ENCODE measurements around the gene TBC1D20. TPM values are rescaled to one million over a fixed set of nuclear protein-coding genes. Genes with fewer than 3 reads are reported as not detected.
"Not testable (repeated sequence)": the region's sequence is repeated elsewhere in the genome, so short reads cannot be mapped to it uniquely, and the experiment has no call there.

TBC1D20 gene
- total and polyA plus RNA-seq, 8 donors = 33.4 to 42.6 (median 35.9) TPM

GRCh38 chr20:461254-462198 is 807 bp downstream of the TBC1D20 start:
- intact Hi-C loops (cut with DNase I) = no loop called here

GRCh38 chr20:460707-461106 is 1.6 kb downstream of the TBC1D20 start:
- H3K4me1 ChIP-seq = peaks cover 19 to 45% of the 10 kb centered on the region in 2 donors
- peak overlapping the region in 1 of 2 donors; percentile 89 for H3K4me3 ChIP-seq
- ATAC-seq = no peak
- H3K27me3 ChIP-seq = no peaks in the 10 kb centered on the region
- H3K9me3 ChIP-seq = no peaks in the 10 kb centered on the region
- TF ChIP-seq CTCF (IDR thresholded peaks at IDR 0.05) = no peak
- no peak overlapping the region for H3K27ac ChIP-seq
- intact Hi-C loops (cut with DNase I) = no loop called here
- H3K36me3 ChIP-seq = no peaks in the 10 kb centered on the region
- DNase-seq = no peak

More at GRCh38 chr20:461254-462198, 807 bp downstream of the TBC1D20 start:
- H3K9me3 ChIP-seq = no peaks in the 10 kb centered on the region
- H3K4me1 ChIP-seq = peaks cover 19 to 45% of the 10 kb centered on the region in 2 donors
- TF ChIP-seq CTCF (IDR thresholded peaks at IDR 0.05) = no peak
- no peaks in the 10 kb centered on the region for H3K27me3 ChIP-seq
- peak overlapping the region; percentile 89 for H3K4me3 ChIP-seq
- no peaks in the 10 kb centered on the region for H3K36me3 ChIP-seq
- H3K27ac ChIP-seq = peak overlapping the region; percentile 90 to 92
- ATAC-seq (peak; percentile 69), DNase-seq (peak in 3 of 4 donors; percentile 56 to 92 (median 57))

GRCh38 chr20:460180-460579 is 2.2 kb downstream of the TBC1D20 start:
- Histone ChIP-seq H3K36me3 (no peaks in the 10 kb centered on the region), H3K4me3 (no peak overlapping the region), H3K27ac (no peak overlapping the region), H3K9me3 (no peaks in the 10 kb centered on the region), H3K27me3 (no peaks in the 10 kb centered on the region), H3K4me1 (peaks cover 19 to 45% of the 10 kb centered on the region in 2 donors)
- ATAC-seq (no peak), DNase-seq (no peak)
- intact Hi-C loops (cut with DNase I) = no loop called here
- no peak for TF ChIP-seq CTCF (IDR thresholded peaks at IDR 0.05)

- Histone ChIP-seq H3K27me3 (no peaks in the 10 kb centered on the region), H3K27ac (no peak overlapping the region), H3K36me3 (no peaks in the 10 kb centered on the region), H3K4me1 (peaks cover 19 to 45% of the 10 kb centered on the region in 2 donors), H3K4me3 (no peak overlapping the region), H3K9me3 (no peaks in the 10 kb centered on the region)
- intact Hi-C loops (cut with DNase I) = no loop called here
- no peak for DNase-seq
- TF ChIP-seq CTCF (IDR thresholded peaks at IDR 0.05) = no peak
- no peak for ATAC-seq
Observed at GRCh38 chr20:458776-459175, 3.6 kb downstream of the TBC1D20 start.

GRCh38 chr20:454951-455350 is 7.4 kb downstream of the TBC1D20 start:
- ATAC-seq (no peak), DNase-seq (no peak)
- Histone ChIP-seq H3K36me3 (no peaks in the 10 kb centered on the region), H3K4me3 (no peak overlapping the region), H3K4me1 (peaks cover 8 to 31% of the 10 kb centered on the region in 2 donors), H3K27ac (no peak overlapping the region), H3K9me3 (no peaks in the 10 kb centered on the region), H3K27me3 (no peaks in the 10 kb centered on the region)
- no peak for TF ChIP-seq CTCF (IDR thresholded peaks at IDR 0.05)
- intact Hi-C loops (cut with DNase I) = no loop called here

GRCh38 chr20:452021-452420 is 10.3 kb downstream of the TBC1D20 start:
- H3K36me3 ChIP-seq; H3K27ac ChIP-seq; H3K4me1 ChIP-seq; H3K4me3 ChIP-seq; H3K27me3 ChIP-seq; ATAC-seq; DNase-seq; H3K9me3 ChIP-seq; intact Hi-C loops (cut with DNase I): not testable (repeated sequence)

All from left lung (tissue), 10 donors.